ENCODE measurements around the gene PRXL2A.

Gene PRXL2A

DNA sequence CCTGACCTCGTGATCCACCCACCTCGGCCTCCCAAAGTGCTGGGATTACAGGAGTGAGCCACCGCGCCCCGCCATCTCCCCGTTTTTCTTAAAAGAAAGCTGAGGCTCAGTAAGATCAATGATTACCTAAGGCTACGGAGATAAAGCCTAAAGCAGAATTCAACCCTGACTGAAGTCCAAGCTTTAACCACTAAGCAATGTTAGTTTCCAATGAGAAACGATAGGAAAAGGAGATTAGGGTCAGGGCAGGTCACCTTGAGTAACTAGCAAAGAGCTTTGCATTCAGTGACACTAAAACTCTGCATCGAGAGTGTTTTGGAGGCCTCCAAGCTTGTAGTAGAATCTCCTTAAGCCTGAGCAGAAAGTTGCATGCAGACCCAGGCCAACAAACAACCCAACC is 17.6 kb upstream of the PRXL2A start:
- Histone ChIP-seq H3K36me3 (ENCODE audit: control insufficient read depth, insufficient read depth, low read length) (no peaks in the 10 kb centered on the region), H3K27me3 (replicated peaks; ENCODE audit: control insufficient read depth, insufficient read depth, low read length, poor library complexity, severe bottlenecking) (peaks cover 4% of the 10 kb centered on the region)
- no peak for DNase-seq

GRCh38 chr10:80392250-80392649 is 16.1 kb upstream of the PRXL2A start:
- no peaks in the 10 kb centered on the region for H3K4me1 ChIP-seq (ENCODE audit: control insufficient read depth, insufficient read depth, low read length, poor library complexity, severe bottlenecking)
- H3K27ac ChIP-seq (ENCODE audit: insufficient read depth, low read length, poor library complexity, severe bottlenecking), result no peak overlapping the region
- DNase-seq, result no peak
- H3K4me3 ChIP-seq (ENCODE audit: insufficient read depth, low read depth, low read length, poor library complexity, severe bottlenecking), result no peak overlapping the region
- H3K9me3 ChIP-seq (ENCODE audit: control insufficient read depth, low read length), result no peaks in the 10 kb centered on the region
- H3K27me3 ChIP-seq (replicated peaks; ENCODE audit: control insufficient read depth, insufficient read depth, low read length, poor library complexity, severe bottlenecking), result peaks cover 4% of the 10 kb centered on the region
- H3K36me3 ChIP-seq (ENCODE audit: control insufficient read depth, insufficient read depth, low read length), result no peaks in the 10 kb centered on the region

More for the DNA sequence above, 17.6 kb upstream of the PRXL2A start:
- H3K4me3 ChIP-seq (ENCODE audit: insufficient read depth, low read depth, low read length, poor library complexity, severe bottlenecking), result no peak overlapping the region
- H3K9me3 ChIP-seq (ENCODE audit: control insufficient read depth, low read length), result no peaks in the 10 kb centered on the region
- H3K4me1 ChIP-seq (ENCODE audit: control insufficient read depth, insufficient read depth, low read length, poor library complexity, severe bottlenecking), result no peaks in the 10 kb centered on the region
- no peak overlapping the region for H3K27ac ChIP-seq (ENCODE audit: insufficient read depth, low read length, poor library complexity, severe bottlenecking)

GRCh38 chr10:80394358-80394916 is 13.9 kb upstream of the PRXL2A start:
- no peak overlapping the region for H3K4me3 ChIP-seq (ENCODE audit: insufficient read depth, low read depth, low read length, poor library complexity, severe bottlenecking)
- no peak overlapping the region for H3K27ac ChIP-seq (ENCODE audit: insufficient read depth, low read length, poor library complexity, severe bottlenecking)
- H3K9me3 ChIP-seq (ENCODE audit: control insufficient read depth, low read length), result no peaks in the 10 kb centered on the region
- H3K36me3 ChIP-seq (ENCODE audit: control insufficient read depth, insufficient read depth, low read length), result no peaks in the 10 kb centered on the region
- H3K27me3 ChIP-seq (replicated peaks; ENCODE audit: control insufficient read depth, insufficient read depth, low read length, poor library complexity, severe bottlenecking), result peaks cover 4% of the 10 kb centered on the region
- no peaks in the 10 kb centered on the region for H3K4me1 ChIP-seq (ENCODE audit: control insufficient read depth, insufficient read depth, low read length, poor library complexity, severe bottlenecking)
- no peak for DNase-seq

DNA sequence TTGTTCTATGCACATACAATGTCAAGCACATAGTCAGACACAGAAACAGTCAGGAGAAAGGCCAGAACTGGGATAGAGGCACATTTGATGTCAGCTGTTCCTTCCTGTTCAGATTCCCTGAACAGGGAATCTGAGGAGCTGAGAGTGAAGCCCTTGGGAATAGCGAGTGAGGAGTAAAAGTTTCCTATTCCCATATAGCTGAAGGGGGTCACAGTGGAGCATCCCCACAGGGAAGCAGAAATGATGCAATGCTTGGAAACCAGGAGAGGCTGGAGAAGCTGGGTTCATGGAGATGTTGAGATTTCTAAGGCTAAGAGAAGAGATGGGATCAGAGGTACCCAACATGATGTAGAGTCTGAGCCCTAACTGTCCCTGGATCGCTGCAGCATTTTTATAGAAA is 11.3 kb upstream of the PRXL2A start:
- Histone ChIP-seq H3K36me3 (ENCODE audit: control insufficient read depth, insufficient read depth, low read length) (no peaks in the 10 kb centered on the region), H3K4me3 (ENCODE audit: insufficient read depth, low read depth, low read length, poor library complexity, severe bottlenecking) (no peak overlapping the region), H3K9me3 (ENCODE audit: control insufficient read depth, low read length) (no peaks in the 10 kb centered on the region), H3K27ac (ENCODE audit: insufficient read depth, low read length, poor library complexity, severe bottlenecking) (no peak overlapping the region), H3K4me1 (ENCODE audit: control insufficient read depth, insufficient read depth, low read length, poor library complexity, severe bottlenecking) (no peaks in the 10 kb centered on the region), H3K27me3 (replicated peaks; ENCODE audit: control insufficient read depth, insufficient read depth, low read length, poor library complexity, severe bottlenecking) (peaks cover 4% of the 10 kb centered on the region)
- no peak for DNase-seq

GRCh38 chr10:80400136-80400804 is 8.1 kb upstream of the PRXL2A start:
- H3K27me3 ChIP-seq (replicated peaks; ENCODE audit: control insufficient read depth, insufficient read depth, low read length, poor library complexity, severe bottlenecking), result no peaks in the 10 kb centered on the region
- no peak for DNase-seq
- no peak overlapping the region for H3K4me3 ChIP-seq (ENCODE audit: insufficient read depth, low read depth, low read length, poor library complexity, severe bottlenecking)
- no peaks in the 10 kb centered on the region for H3K36me3 ChIP-seq (ENCODE audit: control insufficient read depth, insufficient read depth, low read length)
- no peak overlapping the region for H3K27ac ChIP-seq (ENCODE audit: insufficient read depth, low read length, poor library complexity, severe bottlenecking)
- H3K4me1 ChIP-seq (ENCODE audit: control insufficient read depth, insufficient read depth, low read length, poor library complexity, severe bottlenecking), result no peaks in the 10 kb centered on the region
- no peaks in the 10 kb centered on the region for H3K9me3 ChIP-seq (ENCODE audit: control insufficient read depth, low read length)

- no peak for DNase-seq
- Histone ChIP-seq H3K4me1 (ENCODE audit: control insufficient read depth, insufficient read depth, low read length, poor library complexity, severe bottlenecking) (peaks cover 8% of the 10 kb centered on the region), H3K9me3 (ENCODE audit: control insufficient read depth, low read length) (no peaks in the 10 kb centered on the region), H3K27me3 (replicated peaks; ENCODE audit: control insufficient read depth, insufficient read depth, low read length, poor library complexity, severe bottlenecking) (no peaks in the 10 kb centered on the region), H3K27ac (ENCODE audit: insufficient read depth, low read length, poor library complexity, severe bottlenecking) (no peak overlapping the region), H3K4me3 (ENCODE audit: insufficient read depth, low read depth, low read length, poor library complexity, severe bottlenecking) (no peak overlapping the region), H3K36me3 (ENCODE audit: control insufficient read depth, insufficient read depth, low read length) (no peaks in the 10 kb centered on the region)
Observed at GRCh38 chr10:80405035-80405434, 3.3 kb upstream of the PRXL2A start.

DNA sequence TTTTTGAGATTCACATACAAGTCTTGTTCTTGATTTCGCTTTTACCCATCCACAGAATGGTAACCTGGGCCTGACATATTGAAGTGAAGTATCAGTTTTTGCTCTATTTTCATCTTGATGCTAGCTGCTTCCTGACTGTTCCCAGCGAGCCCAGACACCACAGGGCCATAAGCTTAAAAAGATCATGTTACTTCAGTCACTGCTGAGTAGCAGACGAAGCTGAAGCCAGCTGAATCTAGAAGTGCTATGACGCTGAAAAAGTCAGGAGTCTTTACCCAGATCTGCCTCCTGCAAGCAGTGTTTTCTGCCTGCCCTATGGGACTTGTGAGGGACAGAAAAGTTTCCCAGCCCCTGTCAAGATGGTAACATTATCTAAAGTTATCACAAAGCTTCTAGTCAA is 2.7 kb upstream of the PRXL2A start:
- no peak overlapping the region for H3K4me3 ChIP-seq (ENCODE audit: insufficient read depth, low read depth, low read length, poor library complexity, severe bottlenecking)
- peaks cover 8% of the 10 kb centered on the region for H3K4me1 ChIP-seq (ENCODE audit: control insufficient read depth, insufficient read depth, low read length, poor library complexity, severe bottlenecking)
- no peaks in the 10 kb centered on the region for H3K9me3 ChIP-seq (ENCODE audit: control insufficient read depth, low read length)
- DNase-seq, result no peak
- no peaks in the 10 kb centered on the region for H3K27me3 ChIP-seq (replicated peaks; ENCODE audit: control insufficient read depth, insufficient read depth, low read length, poor library complexity, severe bottlenecking)
- H3K36me3 ChIP-seq (ENCODE audit: control insufficient read depth, insufficient read depth, low read length), result no peaks in the 10 kb centered on the region
- no peak overlapping the region for H3K27ac ChIP-seq (ENCODE audit: insufficient read depth, low read length, poor library complexity, severe bottlenecking)

DNA sequence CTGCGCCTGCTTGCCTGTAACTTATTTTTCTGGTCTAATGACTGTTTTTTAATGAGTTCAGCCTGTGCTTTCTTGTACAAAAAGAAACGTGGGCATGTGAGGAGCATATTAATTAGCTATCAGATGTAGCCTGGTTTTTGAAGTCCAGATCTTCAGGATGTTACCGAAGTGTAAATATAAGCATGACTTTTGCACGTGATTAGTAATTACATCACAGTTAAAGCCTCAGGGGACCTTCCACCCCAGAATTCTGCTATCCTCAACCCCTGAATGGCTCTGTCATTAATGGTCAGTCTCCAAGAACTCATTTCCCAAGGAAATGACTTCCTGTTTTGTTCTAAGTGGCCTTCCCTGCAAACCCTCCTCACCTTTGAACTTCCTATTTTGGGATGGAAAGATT is 2.1 kb upstream of the PRXL2A start:
- Histone ChIP-seq H3K36me3 (ENCODE audit: control insufficient read depth, insufficient read depth, low read length) (no peaks in the 10 kb centered on the region), H3K9me3 (ENCODE audit: control insufficient read depth, low read length) (no peaks in the 10 kb centered on the region), H3K4me1 (ENCODE audit: control insufficient read depth, insufficient read depth, low read length, poor library complexity, severe bottlenecking) (peaks cover 8% of the 10 kb centered on the region), H3K4me3 (ENCODE audit: insufficient read depth, low read depth, low read length, poor library complexity, severe bottlenecking) (no peak overlapping the region), H3K27ac (ENCODE audit: insufficient read depth, low read length, poor library complexity, severe bottlenecking) (no peak overlapping the region), H3K27me3 (replicated peaks; ENCODE audit: control insufficient read depth, insufficient read depth, low read length, poor library complexity, severe bottlenecking) (no peaks in the 10 kb centered on the region)
- no peak for DNase-seq

GRCh38 chr10:80407812-80408241 is 524 bp upstream of the PRXL2A start:
- H3K27ac ChIP-seq (ENCODE audit: insufficient read depth, low read length, poor library complexity, severe bottlenecking), result no peak overlapping the region
- peaks cover 8% of the 10 kb centered on the region for H3K4me1 ChIP-seq (ENCODE audit: control insufficient read depth, insufficient read depth, low read length, poor library complexity, severe bottlenecking)
- H3K36me3 ChIP-seq (ENCODE audit: control insufficient read depth, insufficient read depth, low read length), result no peaks in the 10 kb centered on the region
- peak in 1 of 3 donors; percentile 1 for DNase-seq
- no peaks in the 10 kb centered on the region for H3K9me3 ChIP-seq (ENCODE audit: control insufficient read depth, low read length)
- peak overlapping the region; percentile 88 for H3K4me3 ChIP-seq (ENCODE audit: insufficient read depth, low read depth, low read length, poor library complexity, severe bottlenecking)
- H3K27me3 ChIP-seq (replicated peaks; ENCODE audit: control insufficient read depth, insufficient read depth, low read length, poor library complexity, severe bottlenecking), result no peaks in the 10 kb centered on the region

GRCh38 chr10:80409121-80409520 is 770 bp downstream of the PRXL2A start:
- H3K36me3 ChIP-seq (ENCODE audit: control insufficient read depth, insufficient read depth, low read length), result no peaks in the 10 kb centered on the region
- H3K4me3 ChIP-seq (ENCODE audit: insufficient read depth, low read depth, low read length, poor library complexity, severe bottlenecking), result peak overlapping the region; percentile 88
- H3K27ac ChIP-seq (ENCODE audit: insufficient read depth, low read length, poor library complexity, severe bottlenecking), result peak overlapping the region; percentile 22
- no peaks in the 10 kb centered on the region for H3K27me3 ChIP-seq (replicated peaks; ENCODE audit: control insufficient read depth, insufficient read depth, low read length, poor library complexity, severe bottlenecking)
- no peaks in the 10 kb centered on the region for H3K9me3 ChIP-seq (ENCODE audit: control insufficient read depth, low read length)
- peaks cover 8% of the 10 kb centered on the region for H3K4me1 ChIP-seq (ENCODE audit: control insufficient read depth, insufficient read depth, low read length, poor library complexity, severe bottlenecking)
- DNase-seq, result no peak

Measured in effector memory CD4-positive, alpha-beta T cell (primary cell).